ENCODE results near the gene RGS7BP. TPM values are rescaled to one million over a fixed set of nuclear protein-coding genes. Genes with fewer than 3 reads are reported as not detected.

RGS7BP gene
- total and polyA plus RNA-seq, 10 of the 15 experiments (the other 5 are each of a cell fraction or from before 2014, with no cell fraction given), result not detected

- TF ChIP-seq ZBTB33 (IDR thresholded peaks at IDR 0.05) (no peak), SMAD1 (IDR thresholded peaks at IDR 0.05; ENCODE audit: low read depth, partially characterized antibody) (no peak)
Observed at GRCh38 chr5:64570395-64570996, 64.7 kb downstream of the RGS7BP start (continued).

GRCh38 chr5:64575561-64575960 is 69.7 kb downstream of the RGS7BP start:
- ChIA-PET RAD21 (ENCODE audit: unreplicated experiment) (interaction anchor here (1.0 to 1.4 kb wide), 3 partner anchors 20 to 36 kb away, joined by 3 to 4 read pairs (median 4); no protein-coding TSS in a partner anchor), CTCF (interaction anchor here (0.7 to 2.0 kb wide), 2 partner anchors 20 to 134 kb away, joined by 3 to 5 read pairs; no protein-coding TSS in a partner anchor), SMC1A (ENCODE audit: uncharacterized antibody, unreplicated experiment) (interaction anchor here (1.0 to 3.5 kb wide), 5 partner anchors 9 to 42 kb away, joined by 3 to 14 read pairs (median 4); no protein-coding TSS in a partner anchor), POLR2A (interaction anchor here (0.6 kb wide), 1 partner anchor 43 kb away, joined by 6 read pairs; no protein-coding TSS in a partner anchor)
- no peaks in the 10 kb centered on the region for H3K27me3 ChIP-seq (replicated peaks in 1 of 2; ENCODE audit: control insufficient read depth in 2 of 2, insufficient read depth in 2 of 2, low read length in 1 of 2)
- H3K27ac ChIP-seq (ENCODE audit: control insufficient read depth, insufficient read depth), result no peak overlapping the region
- no peaks in the 10 kb centered on the region for H3K4me1 ChIP-seq (ENCODE audit: control insufficient read depth, insufficient read depth, low read length)
- DNase-seq (ENCODE audit: low read depth, low spot score) (no peak), ATAC-seq (no peak), FAIRE-seq (no peak)
- no peak overlapping the region for H3K9ac ChIP-seq (ENCODE audit: control insufficient read depth, insufficient read depth, low read length)
- no peaks in the 10 kb centered on the region for H3K79me2 ChIP-seq (ENCODE audit: control insufficient read depth, insufficient read depth, low read length)
- H3K9me3 ChIP-seq (replicated peaks; ENCODE audit: control insufficient read depth, insufficient read depth, low read length), result no peaks in the 10 kb centered on the region
- no peaks in the 10 kb centered on the region for H3K36me3 ChIP-seq (ENCODE audit: control insufficient read depth in 2 of 2, insufficient read depth in 2 of 2, low read length in 1 of 2)
- H3K4me3 ChIP-seq, result no peak overlapping the region
- H3K4me2 ChIP-seq (ENCODE audit: control insufficient read depth, insufficient read depth), result no peak overlapping the region
- no TSS peak for BruUV-seq (replicated peaks)
- intact Hi-C loops (cut with micrococcal nuclease; ENCODE audit: unreplicated experiment), result no loop called here
- H2AFZ ChIP-seq (ENCODE audit: control insufficient read depth, low read depth, low read length), result no peak overlapping the region
- in situ Hi-C loops (cut with MboI), result no loop called here
- H4K20me1 ChIP-seq (ENCODE audit: control insufficient read depth, insufficient read depth), result no peaks in the 10 kb centered on the region
- 24% methylated on average over 5 of the region's 5 CpGs for WGBS (ENCODE audit: insufficient coverage, insufficient replicate concordance, low lambda C conversion rate, missing lambda C conversion rate)
- TF ChIP-seq PRDM15 (CRISPR knock-in tag; IDR thresholded peaks at IDR 0.05) (no peak), BMI1 (IDR thresholded peaks at IDR 0.05; ENCODE audit: borderline replicate concordance) (no peak), CBX5 (IDR thresholded peaks at IDR 0.05; ENCODE audit: low read depth) (no peak), RELA (IDR thresholded peaks at IDR 0.05; ENCODE audit: borderline replicate concordance, partially characterized antibody) (no peak), MYB (IDR thresholded peaks at IDR 0.05; ENCODE audit: borderline replicate concordance, low read depth, low read length) (no peak), TCF7 (IDR thresholded peaks at IDR 0.05; ENCODE audit: borderline replicate concordance) (no peak), MAX (IDR thresholded peaks at IDR 0.05; ENCODE audit: low read depth, low read length) (no peak), STAT1 (conservative IDR thresholded peaks at IDR 0.05) (no peak), SIX5 (IDR thresholded peaks at IDR 0.05; ENCODE audit: low read depth, low read length, severe bottlenecking) (no peak), MEF2A (IDR thresholded peaks at IDR 0.05; ENCODE audit: insufficient read depth, low read depth, low read length) (no peak), RCOR1 (conservative IDR thresholded peaks at IDR 0.05; ENCODE audit: low read depth, low read length) (no peak), NR2C2 (IDR thresholded peaks at IDR 0.05; ENCODE audit: borderline replicate concordance, control insufficient read depth, insufficient read length, low read depth) (no peak), HDAC6 (IDR thresholded peaks at IDR 0.05; ENCODE audit: unreplicated experiment) (no peak)
